KG1 (cell line): ENCODE measurements around the gene TJP1.
"Not testable (repeated sequence)": the region's sequence is repeated elsewhere in the genome, so short reads cannot be mapped to it uniquely, and the experiment has no call there.

Source experiments
- DNase-seq: peaks from one replicate; lab custom pipeline; 2025; lab: John Stamatoyannopoulos, UW

Gene TJP1

DNA sequence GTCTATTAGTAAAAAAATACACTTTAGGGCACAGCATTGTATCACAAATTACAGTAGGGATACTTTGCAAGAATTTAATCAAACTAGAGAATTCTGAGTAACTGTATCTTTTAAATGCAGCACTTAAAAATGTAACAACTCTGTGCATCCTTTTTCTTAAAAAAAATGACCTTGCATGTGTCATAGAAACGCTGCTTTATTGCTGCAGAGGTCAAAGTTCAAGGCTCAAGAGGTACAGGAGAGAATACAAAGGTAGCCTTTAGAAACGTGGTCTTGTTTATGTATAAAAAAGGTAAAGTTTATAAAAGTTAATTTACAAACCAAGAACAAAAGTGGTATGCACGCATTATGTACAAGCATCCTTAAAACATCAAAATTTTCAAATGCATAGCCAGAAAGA, 122.0 kb downstream of the TJP1 start:
- no peak for DNase-seq

GRCh38 chr15:29699791-29700190, 122.5 kb downstream of the TJP1 start:
- DNase-seq, result no peak

DNA sequence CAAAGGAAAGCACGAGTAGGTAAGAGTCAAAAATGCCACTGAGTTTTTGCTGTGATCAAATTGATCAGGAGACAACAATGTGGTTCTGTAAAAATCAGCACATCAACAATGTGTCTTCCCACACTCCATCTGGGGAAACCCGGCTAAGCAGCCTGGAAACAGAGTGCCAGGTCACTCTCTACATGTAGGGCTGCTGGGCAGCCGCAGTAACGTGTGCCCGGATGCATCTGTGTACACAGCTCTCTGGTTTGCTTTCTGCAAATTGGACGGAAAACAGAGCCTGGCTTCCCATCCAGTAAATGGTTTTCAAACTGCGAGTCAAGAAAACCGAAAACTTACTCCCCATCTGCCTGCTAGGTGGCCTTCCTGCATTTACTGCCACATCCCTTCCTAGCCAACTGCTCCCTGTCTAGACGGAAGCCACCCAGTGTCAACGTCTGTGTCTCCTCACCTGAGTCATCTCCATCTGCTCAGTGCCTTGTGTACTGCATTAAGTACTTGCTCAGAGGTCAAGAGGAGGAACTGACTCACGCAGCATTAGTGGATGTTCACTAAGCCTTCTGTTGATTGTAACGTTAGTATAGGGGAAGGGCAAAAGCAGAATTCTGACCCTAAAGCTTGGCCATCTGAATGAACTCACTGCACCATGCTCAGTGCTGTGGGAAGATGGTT, 124.1 kb downstream of the TJP1 start:
- DNase-seq, result no peak

- no peak for DNase-seq
Observed at GRCh38 chr15:29696950-29697738, 125.1 kb downstream of the TJP1 start.

DNA sequence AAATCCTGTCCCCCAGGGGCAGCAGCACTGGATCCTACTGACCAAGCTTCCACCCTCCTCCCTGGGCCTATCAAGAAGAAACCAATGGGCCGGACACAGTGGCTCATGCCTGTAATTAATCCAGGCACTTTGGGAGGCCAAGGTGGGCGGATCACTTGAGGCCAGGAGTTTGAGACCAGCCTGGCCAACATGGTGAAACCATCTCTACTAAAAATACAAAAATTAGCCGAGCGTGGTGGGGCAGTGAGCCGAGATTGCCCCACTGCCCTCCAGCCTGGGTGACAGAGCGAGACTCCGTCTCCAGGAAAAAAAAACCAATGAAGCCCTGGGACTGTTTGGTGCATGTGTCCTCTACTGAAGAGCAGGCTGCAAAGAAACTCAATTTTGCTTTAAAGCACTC, 125.8 kb downstream of the TJP1 start:
- not testable (repeated sequence) for DNase-seq

- no peak for DNase-seq
Observed at GRCh38 chr15:29695489-29696167, 126.6 kb downstream of the TJP1 start.

GRCh38 chr15:29693225-29693624, 129.0 kb downstream of the TJP1 start:
- DNase-seq, result no peak

GRCh38 chr15:29692527-29692926, 129.7 kb downstream of the TJP1 start:
- DNase-seq, result no peak

- DNase-seq, result no peak
Observed at GRCh38 chr15:29690765-29691475, 131.3 kb downstream of the TJP1 start.

DNA sequence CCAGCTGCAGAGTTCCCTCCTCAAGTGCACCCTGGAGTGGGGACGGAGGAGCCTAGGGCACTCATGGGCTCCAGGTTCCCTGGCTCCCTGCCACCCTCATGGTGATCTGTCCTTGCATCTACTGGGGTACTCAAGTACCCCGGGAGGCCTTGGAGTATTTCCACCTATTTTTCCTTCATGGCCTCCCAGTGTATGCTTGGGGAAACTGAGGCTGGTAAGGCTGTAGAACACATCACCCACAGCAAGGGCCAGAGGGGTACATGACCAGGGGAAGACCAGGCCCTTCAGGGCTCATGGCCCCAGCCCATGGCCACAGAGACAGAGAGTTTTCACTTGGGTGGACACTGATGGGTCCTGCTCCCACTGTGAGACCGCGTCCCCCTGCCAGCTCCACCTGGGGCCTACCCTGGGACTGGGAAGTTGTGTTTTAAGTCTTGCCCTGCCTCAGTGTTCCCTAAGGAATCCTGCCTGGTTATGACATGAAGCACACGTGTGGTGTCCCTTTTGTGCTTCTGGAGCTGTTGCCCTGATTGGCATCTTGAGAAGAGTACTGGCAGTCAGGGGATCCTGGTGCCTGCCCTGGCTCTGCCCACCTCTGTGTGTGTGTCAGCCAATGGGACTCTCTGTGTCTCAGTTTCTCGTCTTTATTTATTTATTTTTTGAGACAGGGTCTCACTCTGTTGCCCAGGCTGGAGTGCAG, 132.8 kb downstream of the TJP1 start:
- no peak for DNase-seq

DNA sequence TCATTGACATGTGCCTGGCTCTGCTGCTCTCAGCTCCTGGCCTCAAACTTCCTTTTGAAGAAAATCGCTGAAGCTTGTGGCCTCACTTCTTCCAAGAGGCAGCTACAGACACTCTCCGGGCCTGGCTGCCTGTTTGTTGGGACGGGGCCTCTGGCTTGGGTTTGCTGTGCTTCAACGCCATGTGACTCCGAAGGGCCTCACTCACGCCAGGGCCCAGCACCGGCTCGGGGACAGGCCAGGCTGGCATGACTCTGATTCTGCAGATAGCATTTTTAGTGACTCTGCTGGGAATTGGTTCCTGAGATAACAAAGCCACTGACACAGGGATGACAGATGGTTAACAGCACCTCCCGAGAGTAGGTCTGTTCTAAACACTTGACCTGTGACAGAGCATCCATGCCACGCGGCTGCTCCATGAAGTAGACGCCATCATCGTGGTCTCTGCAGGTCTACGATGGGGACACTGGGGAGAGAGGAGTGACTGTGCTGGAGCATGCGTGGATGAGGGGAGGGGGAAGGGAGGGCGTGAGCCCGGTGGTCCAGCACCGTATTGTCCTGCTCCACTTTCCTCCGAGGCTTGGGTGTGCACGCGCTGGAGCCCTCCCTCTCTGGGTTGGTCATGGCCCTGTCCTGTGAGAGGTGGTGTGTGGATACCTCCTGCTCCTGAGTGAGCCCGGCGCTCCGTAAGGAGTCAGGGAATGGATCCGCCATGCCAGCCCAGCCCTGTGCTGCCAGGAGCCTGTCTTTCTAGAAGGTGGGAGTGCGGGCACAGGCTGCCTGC, 133.6 kb downstream of the TJP1 start:
- no peak for DNase-seq

GRCh38 chr15:29687939-29688505, 134.2 kb downstream of the TJP1 start:
- DNase-seq, result no peak

DNA sequence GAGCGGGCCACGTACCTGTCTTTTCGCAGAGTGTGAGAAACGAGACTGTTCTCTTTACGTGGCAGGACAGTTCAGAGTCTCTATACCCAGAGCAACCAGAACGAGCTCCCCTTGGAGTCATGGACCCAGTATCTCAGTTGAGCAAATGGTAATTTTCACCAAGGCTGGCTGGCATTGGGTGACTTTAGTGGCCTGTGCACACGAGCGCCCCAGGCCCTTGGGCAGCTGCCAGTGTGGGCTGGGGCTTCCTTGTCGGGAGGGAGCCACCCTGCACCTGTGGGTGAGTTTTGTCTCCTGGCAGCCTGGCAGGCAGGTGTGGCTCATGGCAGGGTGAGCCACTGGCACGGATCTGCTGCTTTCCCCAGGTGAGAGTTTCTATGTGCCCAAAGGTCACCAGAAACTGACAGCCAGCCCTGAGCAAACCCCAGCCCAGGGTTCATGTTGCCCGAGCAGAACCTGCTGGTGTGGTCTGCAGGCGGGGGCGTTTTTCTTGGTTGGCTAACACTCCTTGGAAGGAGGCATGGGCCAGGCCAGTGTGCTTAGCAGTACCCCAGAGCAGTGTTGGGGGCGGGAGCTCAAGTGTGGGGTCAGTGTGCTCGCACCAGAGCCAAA, 135.0 kb downstream of the TJP1 start:
- no peak for DNase-seq

- no peak for DNase-seq
Observed at GRCh38 chr15:29686445-29687203, 135.6 kb downstream of the TJP1 start.

DNA sequence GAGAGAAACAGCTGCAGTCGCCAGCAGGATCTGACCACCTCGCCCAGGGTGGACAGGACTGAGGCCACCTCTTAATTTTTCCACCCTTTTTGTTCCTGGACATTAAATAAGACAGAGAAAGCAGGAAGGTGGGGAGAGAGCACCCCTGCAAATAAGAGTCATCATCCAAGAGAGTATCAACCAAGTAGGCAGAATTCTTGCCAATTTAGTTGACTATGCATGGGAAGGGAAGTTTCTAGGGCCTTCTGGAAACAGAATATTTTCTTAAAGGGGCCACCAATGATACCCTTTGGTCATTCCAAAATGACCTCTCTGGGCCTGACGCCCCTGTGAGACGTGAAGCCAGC, 136.2 kb downstream of the TJP1 start:
- no peak for DNase-seq

DNA sequence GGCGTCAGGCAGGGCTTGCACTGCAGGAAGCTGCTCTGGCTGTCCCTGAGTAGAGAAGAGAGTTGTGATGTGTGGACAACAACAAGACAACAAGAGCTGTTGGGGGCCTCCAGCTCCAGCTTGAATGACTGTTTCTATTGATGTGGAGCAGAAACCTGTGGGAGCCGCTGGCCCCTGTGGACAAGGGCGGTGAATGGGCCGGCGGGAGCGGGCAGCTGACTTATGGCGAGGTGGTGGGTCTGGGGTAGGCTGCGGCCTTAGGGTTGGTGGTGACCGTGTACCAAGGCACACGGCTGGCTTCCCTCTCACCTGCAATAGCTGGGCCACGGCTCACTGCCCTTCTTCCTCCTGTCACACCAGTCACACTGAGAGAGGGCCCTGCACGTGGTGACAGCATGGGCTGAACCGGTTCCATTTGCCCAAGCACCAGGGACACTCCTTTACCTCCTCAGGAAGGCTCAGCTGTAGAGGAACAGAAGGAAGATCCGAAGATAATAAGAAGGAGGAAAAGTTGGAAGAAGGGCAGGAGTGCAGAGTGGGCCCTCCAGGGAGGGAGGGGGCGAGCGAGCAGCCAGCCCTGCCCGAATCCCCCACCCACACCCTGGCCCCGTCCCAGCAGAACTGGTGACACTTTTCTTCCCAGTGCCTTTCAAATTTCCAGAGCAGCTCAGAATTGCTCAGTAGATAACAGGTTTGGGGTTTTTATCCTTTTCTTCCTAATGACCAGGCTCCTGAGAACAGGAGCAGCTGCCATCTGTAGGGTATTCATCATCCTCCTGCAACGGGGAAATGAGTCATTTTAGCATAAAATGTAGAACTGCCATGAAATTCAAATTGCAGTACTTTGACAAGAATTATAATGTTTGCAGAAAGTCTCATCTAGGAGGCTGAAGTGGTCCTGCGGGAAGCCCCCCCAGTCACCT, 136.9 kb downstream of the TJP1 start:
- DNase-seq, result no peak

DNA sequence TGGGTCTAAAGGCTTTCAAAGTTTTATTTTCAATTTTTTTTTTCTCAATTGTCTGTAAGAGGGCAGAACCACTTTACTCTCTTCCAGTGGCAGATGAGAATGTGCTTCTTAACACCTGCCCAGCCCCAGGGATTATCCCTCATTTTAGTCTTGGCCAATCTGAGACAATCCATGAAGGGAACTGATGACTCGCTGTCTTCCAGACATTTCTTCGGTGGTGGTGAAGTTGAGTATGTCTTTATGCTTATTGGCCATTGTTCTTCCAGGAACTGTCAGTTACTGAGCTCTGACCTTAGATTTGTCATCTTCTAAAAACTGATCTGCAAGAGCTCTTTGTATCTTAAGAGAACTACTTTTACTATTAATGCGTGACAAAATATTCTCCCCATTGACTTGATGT, 139.5 kb downstream of the TJP1 start:
- DNase-seq, result no peak

DNA sequence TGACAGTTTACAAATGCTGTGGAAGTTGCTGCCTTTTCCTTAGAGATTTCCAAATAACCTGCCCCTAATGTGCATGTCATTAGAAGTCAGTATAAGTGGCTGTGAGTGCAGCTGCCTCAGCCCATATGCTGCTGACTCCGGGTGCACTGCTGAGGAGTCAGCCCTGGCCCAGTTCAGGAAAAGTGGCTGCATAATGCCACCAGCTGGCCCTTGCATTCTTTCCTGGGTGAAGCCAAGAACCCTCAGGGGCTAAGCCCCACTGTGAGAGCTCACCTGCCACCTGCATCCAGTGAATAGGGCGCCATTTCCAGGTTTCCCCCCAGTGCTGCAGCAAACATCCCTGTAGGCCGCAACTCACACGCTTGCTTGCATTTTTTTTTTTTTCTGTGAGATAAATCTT, 139.9 kb downstream of the TJP1 start:
- no peak for DNase-seq

DNA sequence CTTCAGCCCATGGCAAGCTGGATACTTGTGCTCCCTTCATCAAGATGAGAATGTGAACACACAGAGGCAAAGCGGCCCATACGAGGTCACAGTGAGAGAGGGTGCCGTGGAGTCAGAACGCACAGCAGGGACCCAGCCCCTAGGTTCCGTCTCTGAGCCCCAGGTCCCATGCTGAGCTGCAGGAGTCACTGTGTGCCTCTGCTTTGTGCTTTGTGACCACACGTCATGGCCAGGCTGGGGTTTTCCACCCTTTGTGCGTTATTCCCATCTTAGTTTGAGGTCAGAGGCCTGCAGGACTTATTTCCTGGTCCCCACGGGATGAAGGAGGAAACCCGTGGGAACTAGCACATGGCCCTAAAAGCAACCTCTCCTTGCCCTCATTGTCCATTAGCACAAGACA, 140.3 kb downstream of the TJP1 start:
- DNase-seq, result no peak
